Tibial artery (tissue), 4 donors: ENCODE measurements around the gene RNF44.

ENCODE experiments used
- DNase-seq, 2 donors: peaks; one replicate each; pipeline ENCODE4 v3.0.0-alpha.2; 2019
- H3K27ac ChIP-seq, 2 donors: fragments of 200-600 bp; sonication (generic) in 1 of 2; 1 replicate in 1 of 2; 2 replicates in 1 of 2; pipeline ENCODE4 v1.5.1; 2018 to 2019; ENCODE audit warnings: mild to moderate bottlenecking in 1 of 2
- H3K27me3 ChIP-seq, 2 donors: fragments of 200-600 bp; sonication (generic) in 1 of 2; one replicate each; pipeline versions ENCODE4 v1.5.1 to v1.6.0; 2016 to 2019
- H3K36me3 ChIP-seq, 3 donors: fragments of 200-600 bp; sonication (generic) in 2 of 3; one replicate each; pipeline ENCODE4 v1.5.1; 2016 to 2019; ENCODE audit warnings: mild to moderate bottlenecking in 2 of 3
- H3K4me1 ChIP-seq, 4 donors: fragments of 200-600 bp; sonication (generic) in 2 of 4; 1 replicate in 3 of 4; 2 replicates in 1 of 4; pipeline ENCODE4 v1.5.1; 2016 to 2019
- H3K4me3 ChIP-seq, 2 donors: fragments of 200-600 bp; sonication (generic) in 1 of 2; 1 replicate in 1 of 2; 2 replicates in 1 of 2; pipeline ENCODE4 v1.5.1; 2018 to 2019; ENCODE audit warnings: mild to moderate bottlenecking in 2 of 2
- H3K9me3 ChIP-seq, 3 donors: fragments of 200-600 bp; sonication (generic) in 1 of 3; one replicate each; pipeline ENCODE4 v1.5.1; 2016 to 2019
- intact Hi-C: fragments of 100-400 bp; cut with DNase I; formaldehyde crosslinking; loops from one replicate; pipeline ENCODE4 v1.15.0; 2023; ENCODE audit warnings: low total_unique reads
- TF ChIP-seq, protein P1 (sequence below), 2 experiments: fragments of 200-600 bp in 1 of 2; fragments of 450-650 bp in 1 of 2; IDR thresholded peaks; one replicate each; pipeline ENCODE4 v1.5.1; 2017 to 2019; ENCODE audit warnings: antibody characterized with exemption in 2 of 2, mild to moderate bottlenecking in 1 of 2, moderate library complexity in 1 of 2

RNF44 gene

DNA sequence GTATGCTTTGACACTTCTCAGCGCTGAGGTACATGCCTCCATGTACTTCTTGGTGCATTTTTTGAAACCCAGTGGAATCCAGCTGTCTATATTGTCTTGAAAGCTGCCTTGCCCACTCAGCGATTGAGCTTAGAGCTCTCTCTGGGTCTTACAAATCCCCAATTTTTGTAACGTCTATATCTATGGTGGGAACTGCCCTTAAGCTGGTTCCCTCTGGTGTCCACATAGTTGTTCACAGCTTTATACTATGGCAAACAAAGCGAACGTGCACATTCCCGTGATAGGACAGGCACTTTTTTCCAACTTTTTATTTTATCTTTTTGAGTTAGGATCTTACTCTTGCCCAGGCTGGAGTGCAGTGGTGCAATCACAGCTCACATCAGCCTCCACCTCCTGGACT, 32.8 kb upstream of the RNF44 start:
- Histone ChIP-seq H3K9me3 (no peaks in the 10 kb centered on the region), H3K27me3 (peaks cover 0 to 59% of the 10 kb centered on the region in 2 donors), H3K4me1 (no peaks in the 10 kb centered on the region), H3K27ac (no peak overlapping the region), H3K4me3 (no peak overlapping the region), H3K36me3 (no peaks in the 10 kb centered on the region)
- intact Hi-C loops = loop anchor here (10.0 kb wide), 1 partner anchor 315 kb away; no protein-coding TSS in a partner anchor
- no peak for DNase-seq
- TF ChIP-seq, protein P1, sequence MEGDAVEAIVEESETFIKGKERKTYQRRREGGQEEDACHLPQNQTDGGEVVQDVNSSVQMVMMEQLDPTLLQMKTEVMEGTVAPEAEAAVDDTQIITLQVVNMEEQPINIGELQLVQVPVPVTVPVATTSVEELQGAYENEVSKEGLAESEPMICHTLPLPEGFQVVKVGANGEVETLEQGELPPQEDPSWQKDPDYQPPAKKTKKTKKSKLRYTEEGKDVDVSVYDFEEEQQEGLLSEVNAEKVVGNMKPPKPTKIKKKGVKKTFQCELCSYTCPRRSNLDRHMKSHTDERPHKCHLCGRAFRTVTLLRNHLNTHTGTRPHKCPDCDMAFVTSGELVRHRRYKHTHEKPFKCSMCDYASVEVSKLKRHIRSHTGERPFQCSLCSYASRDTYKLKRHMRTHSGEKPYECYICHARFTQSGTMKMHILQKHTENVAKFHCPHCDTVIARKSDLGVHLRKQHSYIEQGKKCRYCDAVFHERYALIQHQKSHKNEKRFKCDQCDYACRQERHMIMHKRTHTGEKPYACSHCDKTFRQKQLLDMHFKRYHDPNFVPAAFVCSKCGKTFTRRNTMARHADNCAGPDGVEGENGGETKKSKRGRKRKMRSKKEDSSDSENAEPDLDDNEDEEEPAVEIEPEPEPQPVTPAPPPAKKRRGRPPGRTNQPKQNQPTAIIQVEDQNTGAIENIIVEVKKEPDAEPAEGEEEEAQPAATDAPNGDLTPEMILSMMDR (IDR thresholded peaks at IDR 0.05) = no peak

DNA sequence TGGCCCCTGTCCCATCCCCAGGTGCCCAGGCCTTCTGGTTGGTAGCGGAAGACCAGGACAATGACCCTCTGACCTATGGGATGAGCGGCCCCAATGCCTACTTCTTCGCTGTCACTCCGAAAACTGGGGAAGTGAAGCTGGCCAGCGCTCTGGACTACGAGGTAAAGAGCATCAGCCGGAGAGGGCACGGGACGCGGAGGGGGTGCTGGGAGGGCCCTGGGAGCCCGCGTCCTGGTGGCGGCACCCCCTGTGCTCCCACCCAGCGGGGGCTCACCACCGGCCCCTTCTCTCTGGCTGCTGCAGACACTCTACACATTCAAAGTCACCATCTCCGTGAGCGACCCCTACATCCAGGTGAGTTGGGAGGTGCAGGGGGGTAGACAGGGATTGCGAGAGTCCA, 31.5 kb upstream of the RNF44 start:
- Histone ChIP-seq H3K27ac (no peak overlapping the region), H3K4me3 (no peak overlapping the region), H3K9me3 (no peaks in the 10 kb centered on the region), H3K4me1 (no peaks in the 10 kb centered on the region), H3K27me3 (peaks cover 0 to 47% of the 10 kb centered on the region in 2 donors), H3K36me3 (no peaks in the 10 kb centered on the region)
- intact Hi-C loops = no loop called here
- DNase-seq = no peak
- TF ChIP-seq, protein P1 (IDR thresholded peaks at IDR 0.05) = no peak

DNA sequence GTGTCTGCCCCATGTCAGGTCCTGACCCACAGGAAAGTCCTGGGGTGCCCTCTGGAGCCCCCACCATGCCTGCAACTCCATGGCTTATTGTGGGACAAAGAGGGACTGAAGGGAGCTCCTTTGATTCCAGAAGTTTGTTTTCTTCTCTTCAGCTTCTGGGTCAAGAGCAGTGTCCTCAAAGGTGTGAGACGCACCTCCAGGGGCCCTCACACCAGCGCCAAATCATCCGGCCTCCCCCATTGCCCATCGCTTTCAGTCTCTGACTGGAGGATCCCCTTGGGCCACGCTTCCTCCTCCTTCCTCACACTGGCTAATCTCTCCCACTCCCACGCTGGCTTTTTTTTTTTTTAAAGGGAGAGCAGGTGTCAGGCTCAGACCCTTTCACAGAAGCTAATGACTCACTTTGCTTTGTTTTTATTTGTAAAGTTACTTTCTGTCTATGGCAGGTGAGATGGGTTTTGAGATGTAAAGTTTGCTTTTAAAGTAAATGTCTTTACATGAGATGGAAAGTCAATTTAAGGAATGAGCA, 28.6 kb upstream of the RNF44 start:
- TF ChIP-seq, protein P1 (IDR thresholded peaks at IDR 0.05) = no peak
- Histone ChIP-seq H3K27me3 (peaks cover 0 to 52% of the 10 kb centered on the region in 2 donors), H3K4me1 (no peaks in the 10 kb centered on the region), H3K27ac (no peak overlapping the region), H3K4me3 (no peak overlapping the region), H3K36me3 (no peaks in the 10 kb centered on the region), H3K9me3 (no peaks in the 10 kb centered on the region)
- intact Hi-C loops = no loop called here
- DNase-seq = no peak

DNA sequence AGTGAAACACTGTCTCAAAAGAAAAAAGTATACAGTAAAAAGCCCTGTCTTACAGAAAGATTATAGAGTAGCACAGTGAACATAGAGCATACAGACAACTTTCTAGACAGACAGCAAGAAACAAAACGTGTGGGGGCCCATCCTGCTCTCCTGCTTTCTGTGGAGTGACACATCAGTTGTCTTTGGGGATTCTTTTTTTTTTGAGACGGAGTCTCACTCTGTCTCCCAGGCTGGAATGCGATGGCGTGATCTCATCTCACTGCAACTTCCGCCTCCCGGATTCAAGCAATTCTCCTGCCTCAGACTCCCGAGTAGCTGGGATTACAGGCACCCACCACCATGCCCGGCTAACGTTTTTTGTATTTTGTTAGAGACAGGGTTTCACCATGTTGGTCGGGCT, 26.8 kb upstream of the RNF44 start:
- TF ChIP-seq, protein P1 (IDR thresholded peaks at IDR 0.05) = no peak
- Histone ChIP-seq H3K36me3 (no peaks in the 10 kb centered on the region), H3K4me1 (no peaks in the 10 kb centered on the region), H3K9me3 (no peaks in the 10 kb centered on the region), H3K27me3 (peaks cover 0 to 51% of the 10 kb centered on the region in 2 donors), H3K27ac (no peak overlapping the region), H3K4me3 (no peak overlapping the region)
- DNase-seq = no peak
- intact Hi-C loops = no loop called here

DNA sequence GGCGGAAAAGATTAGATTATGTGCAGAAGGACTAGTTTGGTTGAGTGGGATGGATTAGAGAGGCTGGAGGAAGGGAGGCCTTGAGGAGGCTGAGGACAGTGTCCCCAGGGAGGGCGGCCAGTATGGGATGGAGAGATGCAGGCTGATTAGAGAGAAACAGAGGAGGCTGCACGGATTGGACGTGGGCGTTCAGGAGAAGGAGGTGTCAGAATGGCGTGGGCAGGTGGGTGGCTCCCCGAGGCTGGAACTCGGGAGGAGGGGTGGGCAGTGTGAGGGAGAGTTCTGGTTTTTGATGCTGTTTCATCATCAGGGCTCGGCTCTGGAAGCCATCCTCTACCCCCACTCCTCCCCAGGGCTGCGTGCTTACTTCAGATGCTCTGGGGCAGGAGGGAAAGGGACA, 25.0 kb upstream of the RNF44 start:
- Histone ChIP-seq H3K4me1 (no peaks in the 10 kb centered on the region), H3K27ac (no peak overlapping the region), H3K4me3 (no peak overlapping the region), H3K9me3 (no peaks in the 10 kb centered on the region), H3K27me3 (peaks cover 0 to 34% of the 10 kb centered on the region in 2 donors), H3K36me3 (no peaks in the 10 kb centered on the region)
- DNase-seq = no peak
- TF ChIP-seq, protein P1 (IDR thresholded peaks at IDR 0.05) = no peak
- intact Hi-C loops = no loop called here

DNA sequence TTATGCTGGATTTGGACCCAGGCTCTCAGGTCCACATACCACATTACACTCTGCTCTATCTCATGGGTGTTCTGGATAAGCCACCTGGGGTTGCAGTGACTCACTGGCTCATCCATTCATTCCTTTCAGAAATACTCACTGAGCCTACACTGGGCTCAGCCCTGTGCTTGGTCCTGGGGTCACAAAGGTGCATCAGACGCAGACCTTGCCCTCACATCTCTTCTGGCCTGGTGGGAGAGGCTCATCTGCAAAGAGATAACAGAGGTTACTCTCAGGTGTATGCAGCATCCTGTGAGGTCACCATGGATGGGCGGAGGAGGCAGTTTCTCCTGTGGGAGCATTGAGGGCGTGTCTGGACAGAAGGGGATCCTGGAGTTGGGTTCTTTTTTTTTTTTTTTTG, 24.1 kb upstream of the RNF44 start:
- DNase-seq = no peak
- Histone ChIP-seq H3K27me3 (peaks cover 0 to 25% of the 10 kb centered on the region in 2 donors), H3K4me3 (no peak overlapping the region), H3K36me3 (no peaks in the 10 kb centered on the region), H3K9me3 (no peaks in the 10 kb centered on the region), H3K27ac (no peak overlapping the region), H3K4me1 (no peaks in the 10 kb centered on the region)
- TF ChIP-seq, protein P1 (IDR thresholded peaks at IDR 0.05) = no peak
- intact Hi-C loops = no loop called here
